ENCODE results near the gene CACTIN.

GRCh38 chr19:3613818-3614661, 12.6 kb downstream of the CACTIN start:
- TF ChIP-seq TAF1 (IDR thresholded peaks at IDR 0.05; ENCODE audit: low read depth) (no peak), YY1 (IDR thresholded peaks at IDR 0.05; ENCODE audit: low read depth) (no peak), EP300 (IDR thresholded peaks at IDR 0.05; ENCODE audit: borderline replicate concordance) (no peak), RAD21 (IDR thresholded peaks at IDR 0.05; ENCODE audit: low read depth) (no peak), CREB1 (IDR thresholded peaks at IDR 0.05; ENCODE audit: low read depth) (no peak), FOXM1 (IDR thresholded peaks at IDR 0.05; ENCODE audit: borderline replicate concordance, low read depth) (no peak), CEBPB (IDR thresholded peaks at IDR 0.05) (no peak), USF1 (IDR thresholded peaks at IDR 0.05) (no peak)
- TF ChIP-seq, protein P1, sequence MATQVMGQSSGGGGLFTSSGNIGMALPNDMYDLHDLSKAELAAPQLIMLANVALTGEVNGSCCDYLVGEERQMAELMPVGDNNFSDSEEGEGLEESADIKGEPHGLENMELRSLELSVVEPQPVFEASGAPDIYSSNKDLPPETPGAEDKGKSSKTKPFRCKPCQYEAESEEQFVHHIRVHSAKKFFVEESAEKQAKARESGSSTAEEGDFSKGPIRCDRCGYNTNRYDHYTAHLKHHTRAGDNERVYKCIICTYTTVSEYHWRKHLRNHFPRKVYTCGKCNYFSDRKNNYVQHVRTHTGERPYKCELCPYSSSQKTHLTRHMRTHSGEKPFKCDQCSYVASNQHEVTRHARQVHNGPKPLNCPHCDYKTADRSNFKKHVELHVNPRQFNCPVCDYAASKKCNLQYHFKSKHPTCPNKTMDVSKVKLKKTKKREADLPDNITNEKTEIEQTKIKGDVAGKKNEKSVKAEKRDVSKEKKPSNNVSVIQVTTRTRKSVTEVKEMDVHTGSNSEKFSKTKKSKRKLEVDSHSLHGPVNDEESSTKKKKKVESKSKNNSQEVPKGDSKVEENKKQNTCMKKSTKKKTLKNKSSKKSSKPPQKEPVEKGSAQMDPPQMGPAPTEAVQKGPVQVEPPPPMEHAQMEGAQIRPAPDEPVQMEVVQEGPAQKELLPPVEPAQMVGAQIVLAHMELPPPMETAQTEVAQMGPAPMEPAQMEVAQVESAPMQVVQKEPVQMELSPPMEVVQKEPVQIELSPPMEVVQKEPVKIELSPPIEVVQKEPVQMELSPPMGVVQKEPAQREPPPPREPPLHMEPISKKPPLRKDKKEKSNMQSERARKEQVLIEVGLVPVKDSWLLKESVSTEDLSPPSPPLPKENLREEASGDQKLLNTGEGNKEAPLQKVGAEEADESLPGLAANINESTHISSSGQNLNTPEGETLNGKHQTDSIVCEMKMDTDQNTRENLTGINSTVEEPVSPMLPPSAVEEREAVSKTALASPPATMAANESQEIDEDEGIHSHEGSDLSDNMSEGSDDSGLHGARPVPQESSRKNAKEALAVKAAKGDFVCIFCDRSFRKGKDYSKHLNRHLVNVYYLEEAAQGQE (IDR thresholded peaks at IDR 0.05; ENCODE audit: low read depth) = no peak

Data from Ishikawa (cell line).